ENCODE data around the gene PCDHA9.
"Not testable (repeated sequence)": the region's sequence is repeated elsewhere in the genome, so short reads cannot be mapped to it uniquely, and the experiment has no call there.

The PCDHA9 gene

GRCh38 chr5:140835622-140836510 is 12.3 kb upstream of the PCDHA9 start:
- no peak for DNase-seq (ENCODE audit: low read depth, low spot score)

GRCh38 chr5:140840978-140841962 is 6.9 kb upstream of the PCDHA9 start, which contains the start of gene PCDHA8:
Gene PCDHA8 (plus strand): TSS chr5:140841187. CDS start chr5:140841322, 135 bp downstream.
- no peak for DNase-seq (ENCODE audit: low read depth, low spot score)

- no peak for DNase-seq (ENCODE audit: low read depth, low spot score)
Observed at GRCh38 chr5:140842798-140843733, 5.1 kb upstream of the PCDHA9 start.

- not testable (repeated sequence) for DNase-seq (ENCODE audit: low read depth, low spot score)
Observed at GRCh38 chr5:140849831-140850634, 1.9 kb downstream of the PCDHA9 start.

GRCh38 chr5:140855772-140856674 is 7.8 kb downstream of the PCDHA9 start, which contains the start of gene PCDHA10:
Gene PCDHA10 (plus strand): TSS chr5:140855897. CDS start chr5:140856049, 152 bp downstream.
- no peak for DNase-seq (ENCODE audit: low read depth, low spot score)

GRCh38 chr5:140857177-140857986 is 9.2 kb downstream of the PCDHA9 start:
- no peak for DNase-seq (ENCODE audit: low read depth, low spot score)

GRCh38 chr5:140857987-140858240 is 9.7 kb downstream of the PCDHA9 start:
- DNase-seq (ENCODE audit: low read depth, low spot score) = no peak

- no peak for DNase-seq (ENCODE audit: low read depth, low spot score)
Observed at GRCh38 chr5:140862441-140863295, 14.5 kb downstream of the PCDHA9 start.

- no peak for DNase-seq (ENCODE audit: low read depth, low spot score)
Observed at GRCh38 chr5:140868721-140869554, 20.8 kb downstream of the PCDHA9 start, which contains the start of gene PCDHA11. Gene PCDHA11 (plus strand): TSS chr5:140868957. CDS start chr5:140869104, 147 bp downstream.

GRCh38 chr5:140869555-140869886 is 21.3 kb downstream of the PCDHA9 start:
- no peak for DNase-seq (ENCODE audit: low read depth, low spot score)

- no peak for DNase-seq (ENCODE audit: low read depth, low spot score)
Observed at GRCh38 chr5:140870221-140871201, 22.3 kb downstream of the PCDHA9 start.

- no peak for DNase-seq (ENCODE audit: low read depth, low spot score)
Observed at GRCh38 chr5:140875085-140876065, 27.2 kb downstream of the PCDHA9 start, which contains the start of gene PCDHA12. Gene PCDHA12 (plus strand): TSS chr5:140875308. CDS start chr5:140875473, 165 bp downstream.

GRCh38 chr5:140876541-140877261 is 28.5 kb downstream of the PCDHA9 start:
- not testable (repeated sequence) for DNase-seq (ENCODE audit: low read depth, low spot score)

Data from brain pericyte (primary cell).